HCT116 (cell line): ENCODE results near the gene GRIP1. TPM values are rescaled to one million over a fixed set of nuclear protein-coding genes. Genes with fewer than 3 reads are reported as not detected.

Experiments used
- ATAC-seq: fragments of 200-7000 bp; cut with Tn5 transposase; 2 replicates; pipeline ENCODE4 v1.9.1; 2020; ENCODE audit warnings: mild to moderate bottlenecking, moderate library complexity
- BruUV-seq: library from RNA; stranded (reverse); fragments of 400-500 nt; replicated peaks from 2 replicates; lab custom pipeline; 2021; lab: Mats Ljungman, UMichigan
- CTCF ChIA-PET: fragments of 300-600 bp; sonication (Branson Sonifier 250); formaldehyde crosslinking; loops from one replicate; lab custom pipeline; 2021; ENCODE audit warnings: antibody characterized with exemption; lab: Charles Lee
- POLR2A ChIA-PET: fragments of 300-600, 350-600 bp; sonication (Branson Sonifier 250); formaldehyde crosslinking; loops from one replicate; lab custom pipeline; 2021; ENCODE audit warnings: antibody characterized with exemption; lab: Charles Lee
- RAD21 ChIA-PET, 2 experiments: fragments of 300-600 bp; sonication (Branson Sonifier 250); formaldehyde crosslinking; loops; one replicate each; lab custom pipeline; 2023; ENCODE audit warnings: low total read pairs in 2 of 2; ENCODE audit not compliant: uncharacterized antibody in 2 of 2, unreplicated experiment in 2 of 2, low non-redundant PET in 1 of 2; lab: Charles Lee
- DNase-seq: peaks from one replicate; pipeline ENCODE4 v3.0.0-alpha.2; 2010; ENCODE audit warnings: low read depth, low spot score
- H2AFZ ChIP-seq: fragments of 200-600 bp; shearing (Covaris generic), sonication (generic); 2 replicates; pipeline ENCODE4 v1.6.1; 2017; ENCODE audit warnings: low read depth, mixed run types, mixed read lengths, antibody characterized with exemption, low read length; ENCODE audit not compliant: poor library complexity, severe bottlenecking
- H3K27ac ChIP-seq: 2 replicates; pipeline ENCODE4 v1.5.1; 2012; ENCODE audit warnings: low read depth, low read length
- H3K27me3 ChIP-seq: fragments of 200-600 bp; sonication (generic); 2 replicates; pipeline ENCODE4 v1.6.1; 2016; ENCODE audit warnings: mixed run types, low read length, mixed read lengths; ENCODE audit not compliant: insufficient read depth
- H3K36me3 ChIP-seq, 2 experiments: fragments of 200-500 bp in 1 of 2; fragments of 200-600 bp in 1 of 2; sonication (Bioruptor generic) in 1 of 2; sonication (generic) in 1 of 2; 2 replicates each; pipeline versions ENCODE4 v1.5.1 to v1.6.1; 2014 to 2016; ENCODE audit warnings: low read length in 2 of 2, inconsistent platforms in 1 of 2, mixed read lengths in 1 of 2, mixed run types in 1 of 2; ENCODE audit not compliant: insufficient read depth in 2 of 2, control insufficient read depth in 1 of 2
- H3K4me1 ChIP-seq, 2 experiments: fragments of 200-600 bp in 1 of 2; sonication (generic) in 1 of 2; 2 replicates each; pipeline versions ENCODE4 v1.5.1 to v1.6.1; 2012 to 2017; ENCODE audit warnings: low read length in 2 of 2, inconsistent platforms in 1 of 2, mild to moderate bottlenecking in 1 of 2, mixed read lengths in 1 of 2, mixed run types in 1 of 2, moderate library complexity in 1 of 2; ENCODE audit not compliant: insufficient read depth in 2 of 2, control insufficient read depth in 1 of 2
- H3K4me2 ChIP-seq: fragments of 200-600 bp; sonication (generic); 2 replicates; pipeline ENCODE4 v1.6.1; 2017; ENCODE audit warnings: mixed run types, low read length, mixed read lengths
- H3K4me3 ChIP-seq, 2 experiments: fragments of 200-600 bp in 1 of 2; sonication (generic) in 1 of 2; replicated peaks in 1 of 2; 2 replicates each; pipeline ENCODE4 v1.5.1; 2011 to 2016; ENCODE audit warnings: low read length in 2 of 2, control low read depth in 1 of 2, low read depth in 1 of 2, mild to moderate bottlenecking in 1 of 2, mixed read lengths in 1 of 2, mixed run types in 1 of 2
- H3K79me2 ChIP-seq: fragments of 200-600 bp; sonication (generic); 2 replicates; pipeline ENCODE4 v1.6.1; 2017; ENCODE audit warnings: mild to moderate bottlenecking, mixed run types, low read length, moderate library complexity, mixed read lengths; ENCODE audit not compliant: insufficient read depth
- H3K9ac ChIP-seq: fragments of 200-600 bp; sonication (generic); 2 replicates; pipeline ENCODE4 v1.6.1; 2016; ENCODE audit warnings: low read length, mixed read lengths
- H3K9me2 ChIP-seq: fragments of 200-600 bp; sonication (generic), shearing (Covaris generic); 2 replicates; pipeline ENCODE4 v1.6.1; 2017; ENCODE audit warnings: mixed run types, mild to moderate bottlenecking, moderate library complexity; ENCODE audit not compliant: insufficient read depth
- H3K9me3 ChIP-seq, 2 experiments: fragments of 200-500 bp in 1 of 2; fragments of 200-600 bp in 1 of 2; sonication (Bioruptor generic) in 1 of 2; sonication (generic) in 1 of 2; 2 replicates each; pipeline ENCODE4 v1.6.1; 2014 to 2017; ENCODE audit warnings: low read length in 2 of 2, mixed read lengths in 2 of 2, inconsistent platforms in 1 of 2, low read depth in 1 of 2, mild to moderate bottlenecking in 1 of 2, mixed run types in 1 of 2, moderate library complexity in 1 of 2; ENCODE audit not compliant: control insufficient read depth in 1 of 2, insufficient read depth in 1 of 2
- H4K20me1 ChIP-seq: fragments of 200-600 bp; sonication (generic), shearing (Covaris generic); 2 replicates; pipeline ENCODE4 v1.6.1; 2017; ENCODE audit warnings: mixed run types, mild to moderate bottlenecking, moderate library complexity; ENCODE audit not compliant: insufficient read depth
- ATF3 ChIP-seq: IDR thresholded peaks from 2 replicates; pipeline ENCODE4 v1.6.1; 2012
- CBX3 ChIP-seq: IDR thresholded peaks from 2 replicates; pipeline ENCODE4 v1.6.1; 2012; ENCODE audit warnings: low read depth
- CEBPB ChIP-seq: IDR thresholded peaks from 2 replicates; pipeline ENCODE4 v1.6.1; 2012; ENCODE audit warnings: low read depth
- CTCF ChIP-seq, 3 experiments: fragments of 200-600 bp in 1 of 3; sonication (generic) in 1 of 3; IDR thresholded peaks in 2 of 3; conservative IDR thresholded peaks in 1 of 3; 2 replicates each; pipeline ENCODE4 v1.5.1; 2012 to 2017; ENCODE audit warnings: low read depth in 2 of 3, low read length in 2 of 3, antibody characterized with exemption in 1 of 3, borderline replicate concordance in 1 of 3, control low read depth in 1 of 3, mild to moderate bottlenecking in 1 of 3, mixed read lengths in 1 of 3, mixed run types in 1 of 3, moderate library complexity in 1 of 3; ENCODE audit not compliant: insufficient read depth in 1 of 3
- EGR1 ChIP-seq: IDR thresholded peaks from 2 replicates; pipeline ENCODE4 v1.6.1; 2012; ENCODE audit warnings: low read depth
- EZH2phosphoT487 ChIP-seq: fragments of 200-600 bp; IDR thresholded peaks from 2 replicates; pipeline ENCODE4 v1.6.1; 2018; ENCODE audit warnings: antibody characterized with exemption, borderline replicate concordance
- FOSL1 ChIP-seq: IDR thresholded peaks from 2 replicates; pipeline ENCODE4 v1.6.1; 2012; ENCODE audit warnings: low read depth
- JUND ChIP-seq: IDR thresholded peaks from 2 replicates; pipeline ENCODE4 v1.6.1; 2012
- RAD21 ChIP-seq: IDR thresholded peaks from 2 replicates; pipeline ENCODE4 v1.6.1; 2012; ENCODE audit warnings: low read depth, mild to moderate bottlenecking
- SP1 ChIP-seq: IDR thresholded peaks from 2 replicates; pipeline ENCODE4 v1.6.1; 2012; ENCODE audit warnings: low read depth
- TCF7L2 ChIP-seq: IDR thresholded peaks from 2 replicates; pipeline ENCODE4 v1.7.0; 2011; ENCODE audit warnings: borderline replicate concordance, inconsistent platforms; ENCODE audit not compliant: insufficient read depth, insufficient read length; ENCODE audit errors: extremely low read depth
- ZBTB33 ChIP-seq: IDR thresholded peaks from 2 replicates; pipeline ENCODE4 v1.6.1; 2011; ENCODE audit warnings: mild to moderate bottlenecking, low read length, moderate library complexity; ENCODE audit not compliant: insufficient replicate concordance; ENCODE audit errors: extremely low read depth
- ZFX ChIP-seq: fragments of 450-650 bp; IDR thresholded peaks from 2 replicates; pipeline ENCODE4 v1.6.1; 2017
- intact Hi-C: fragments of 100-400 bp; cut with micrococcal nuclease; formaldehyde crosslinking; loops from 2 replicates; pipeline ENCODE4 v1.10.0; 2022
- total RNA-seq: library from RNA; stranded (reverse); gene quantifications from one replicate; pipeline ENCODE4 v1.2.1, GENCODE V29; 2021; ENCODE audit not compliant: unreplicated experiment

GRIP1 gene
- total RNA-seq, 1 experiment from 2014 or later: not detected

GRCh38 chr12:66337381-66338010, 341.4 kb downstream of the GRIP1 start:
- BruUV-seq: no TSS peak
- ATAC-seq: no peak
- no peak overlapping the region for H3K9ac ChIP-seq
- no peaks in the 10 kb centered on the region for H4K20me1 ChIP-seq
- H3K9me3 ChIP-seq: no peaks in the 10 kb centered on the region
- DNase-seq: no peak
- no peaks in the 10 kb centered on the region for H3K27me3 ChIP-seq
- H3K4me2 ChIP-seq: no peak overlapping the region
- no peak overlapping the region for H2AFZ ChIP-seq
- H3K4me3 ChIP-seq: no peak overlapping the region
- H3K4me1 ChIP-seq: no peaks in the 10 kb centered on the region
- H3K79me2 ChIP-seq: no peaks in the 10 kb centered on the region
- RAD21 ChIA-PET: no interaction called here
- H3K27ac ChIP-seq: no peak overlapping the region
- intact Hi-C loops: no loop called here
- no peaks in the 10 kb centered on the region for H3K9me2 ChIP-seq
- CTCF ChIA-PET: no interaction called here
- no peaks in the 10 kb centered on the region for H3K36me3 ChIP-seq
- no peak for TF ChIP-seq CEBPB
- no peak for TF ChIP-seq ZBTB33
- TF ChIP-seq RAD21: no peak
- no peak for TF ChIP-seq CBX3
- no peak for TF ChIP-seq ATF3
- TF ChIP-seq ZFX: no peak
- no peak for TF ChIP-seq FOSL1
- no peak for TF ChIP-seq TCF7L2
- no peak for TF ChIP-seq EZH2phosphoT487
- TF ChIP-seq CTCF (IDR thresholded peaks at IDR 0.05 in 2 of 3, conservative IDR thresholded peaks at IDR 0.05 in 1 of 3; ENCODE audit: borderline replicate concordance in 1 of 3, insufficient read depth in 1 of 3, low read depth in 2 of 3, low read length in 2 of 3): no peak
- TF ChIP-seq SP1: no peak
- TF ChIP-seq JUND: no peak
- no peak for TF ChIP-seq EGR1
- TF ChIP-seq, all 23 proteins: peak for 0
- POLR2A ChIA-PET: no interaction called here
